ENCODE measurements around the gene LRRC43.

Gene LRRC43

DNA sequence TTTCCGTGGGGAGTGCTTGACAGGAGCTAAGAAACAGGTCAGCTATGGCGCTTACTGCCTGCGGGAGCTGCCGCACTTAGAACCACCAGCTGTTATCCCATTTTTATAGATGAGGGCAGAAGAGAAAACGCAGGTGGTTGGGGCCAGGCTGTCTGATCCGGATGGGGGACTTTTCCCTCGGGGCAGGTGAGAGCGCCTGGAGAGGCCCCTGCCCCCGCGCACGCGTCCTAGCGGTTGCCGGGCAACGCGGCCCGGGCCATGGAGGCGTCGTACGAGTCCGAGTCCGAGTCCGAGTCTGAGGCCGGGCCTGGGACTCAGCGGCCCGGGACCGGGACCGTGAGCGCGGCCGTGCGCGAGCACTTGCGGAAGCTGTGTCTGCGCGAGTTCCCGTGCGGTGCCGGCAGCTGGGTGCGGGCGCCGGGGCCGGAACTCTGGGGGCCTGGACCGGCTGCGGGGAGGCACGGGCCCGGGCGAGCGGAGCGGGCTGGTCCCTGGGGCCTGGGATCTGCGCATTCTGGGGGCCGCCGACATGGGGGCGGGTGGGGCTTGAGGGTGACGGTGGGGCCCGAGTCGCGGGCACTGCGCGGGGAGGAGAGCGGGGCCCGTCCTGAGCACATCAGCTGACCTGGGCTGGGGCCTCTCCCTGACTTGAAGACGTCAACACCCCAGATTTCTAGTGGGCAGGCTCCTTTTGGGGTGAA, at the start of gene LRRC43:
Gene LRRC43 (plus strand): TSS at position 237 of the 701 bp plus-strand sequence. CDS start 22 bp downstream, at position 259.
- H3K27me3 ChIP-seq (ENCODE audit: control insufficient read depth in 1 of 2, insufficient read depth in 2 of 2, low read length in 2 of 2) = no peaks in the 10 kb centered on the region
- peak within 1 kb of the TSS; percentile 43 to 54 for H3K4me3 ChIP-seq (ENCODE audit: low read depth in 1 of 2, low read length in 2 of 2)
- no peaks in the 10 kb centered on the region for H3K4me1 ChIP-seq (ENCODE audit: insufficient read depth, low read length)
- H3K9me3 ChIP-seq (ENCODE audit: low read length) = no peaks in the 10 kb centered on the region
- no peak within 1 kb of the TSS for H3K9ac ChIP-seq (ENCODE audit: low read length)
- H3K27ac ChIP-seq (ENCODE audit: low read depth, low read length) = no peak within 1 kb of the TSS
- no peaks in the 10 kb centered on the region for H3K36me3 ChIP-seq (ENCODE audit: insufficient read depth, low read length)

- Histone ChIP-seq H3K27ac (ENCODE audit: low read depth, low read length) (no peak overlapping the region), H3K4me1 (ENCODE audit: insufficient read depth, low read length) (peaks cover 4% of the 10 kb centered on the region), H3K27me3 (ENCODE audit: control insufficient read depth in 1 of 2, insufficient read depth in 2 of 2, low read length in 2 of 2) (no peaks in the 10 kb centered on the region), H3K36me3 (ENCODE audit: insufficient read depth, low read length) (peaks cover 84% of the 10 kb centered on the region), H3K4me3 (ENCODE audit: low read depth in 1 of 2, low read length in 2 of 2) (no peak overlapping the region), H3K9me3 (ENCODE audit: low read length) (no peaks in the 10 kb centered on the region), H3K9ac (ENCODE audit: low read length) (no peak overlapping the region)
These were observed 49.6 kb upstream of the LRRC43 start for GRCh38 chr12:122133192-122133950.

DNA sequence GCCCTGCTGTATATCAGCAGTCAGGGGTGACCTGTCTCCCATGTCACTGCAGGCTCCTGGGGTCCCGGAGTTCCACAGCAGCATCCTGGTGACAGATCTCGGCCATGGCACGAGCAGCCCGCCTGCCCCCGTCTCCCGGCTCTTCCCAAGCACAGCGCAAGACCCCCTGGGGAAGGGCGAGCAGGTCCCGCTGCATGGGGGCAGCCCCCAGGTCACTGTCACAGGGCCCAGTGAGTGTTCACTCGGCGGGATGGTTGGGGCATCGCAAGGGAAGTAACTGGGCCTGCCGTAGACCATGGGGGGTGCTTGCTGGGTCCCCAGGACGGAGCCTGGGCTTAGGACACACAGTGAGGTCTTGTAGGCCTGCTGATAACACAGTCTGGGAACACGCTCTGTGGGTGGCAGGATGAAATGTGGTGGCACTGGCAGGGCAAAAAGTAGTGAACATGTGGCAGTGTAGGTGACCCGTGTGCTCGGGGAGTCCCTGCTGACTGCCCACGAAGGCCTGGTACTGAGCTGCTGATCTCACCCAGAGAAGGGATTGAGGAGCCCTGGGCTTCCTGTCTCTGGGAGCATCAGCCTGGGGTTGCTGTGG, 47.4 kb upstream of the LRRC43 start:
- Histone ChIP-seq H3K4me3 (ENCODE audit: low read depth in 1 of 2, low read length in 2 of 2) (no peak overlapping the region), H3K36me3 (ENCODE audit: insufficient read depth, low read length) (peaks cover 78% of the 10 kb centered on the region), H3K27ac (ENCODE audit: low read depth, low read length) (no peak overlapping the region), H3K27me3 (ENCODE audit: control insufficient read depth in 1 of 2, insufficient read depth in 2 of 2, low read length in 2 of 2) (no peaks in the 10 kb centered on the region), H3K9ac (ENCODE audit: low read length) (no peak overlapping the region), H3K4me1 (ENCODE audit: insufficient read depth, low read length) (peaks cover 4% of the 10 kb centered on the region), H3K9me3 (ENCODE audit: low read length) (no peaks in the 10 kb centered on the region)

DNA sequence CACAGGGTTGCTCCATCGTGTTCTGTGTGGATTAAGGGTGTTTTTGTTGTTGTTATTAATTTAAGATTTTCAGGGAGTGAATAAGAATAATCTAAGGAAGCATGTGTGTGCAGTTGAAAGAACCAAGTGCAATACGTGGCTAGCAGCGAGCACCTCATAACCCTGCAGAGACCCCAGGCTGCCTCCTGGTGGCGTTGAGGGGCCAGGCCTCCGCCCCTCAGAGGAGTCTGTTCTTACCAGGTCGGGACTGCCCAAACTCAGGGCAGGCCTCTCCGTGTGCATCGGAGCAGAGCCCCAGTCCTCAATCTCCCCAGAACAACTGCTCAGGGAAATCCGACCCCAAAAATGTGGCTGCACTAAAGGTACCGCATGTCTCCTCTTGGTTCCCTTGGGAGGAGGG, 45.7 kb upstream of the LRRC43 start:
- no peaks in the 10 kb centered on the region for H3K9me3 ChIP-seq (ENCODE audit: low read length)
- H3K36me3 ChIP-seq (ENCODE audit: insufficient read depth, low read length) = peaks cover 79% of the 10 kb centered on the region
- no peak overlapping the region for H3K9ac ChIP-seq (ENCODE audit: low read length)
- no peak overlapping the region for H3K27ac ChIP-seq (ENCODE audit: low read depth, low read length)
- no peaks in the 10 kb centered on the region for H3K27me3 ChIP-seq (ENCODE audit: control insufficient read depth in 1 of 2, insufficient read depth in 2 of 2, low read length in 2 of 2)
- no peaks in the 10 kb centered on the region for H3K4me1 ChIP-seq (ENCODE audit: insufficient read depth, low read length)
- no peak overlapping the region for H3K4me3 ChIP-seq (ENCODE audit: low read depth in 1 of 2, low read length in 2 of 2)

GRCh38 chr12:122137681-122138080, 45.2 kb upstream of the LRRC43 start:
- Histone ChIP-seq H3K27me3 (ENCODE audit: control insufficient read depth in 1 of 2, insufficient read depth in 2 of 2, low read length in 2 of 2) (no peaks in the 10 kb centered on the region), H3K36me3 (ENCODE audit: insufficient read depth, low read length) (peaks cover 79% of the 10 kb centered on the region), H3K9ac (ENCODE audit: low read length) (no peak overlapping the region), H3K4me3 (ENCODE audit: low read depth in 1 of 2, low read length in 2 of 2) (no peak overlapping the region), H3K27ac (ENCODE audit: low read depth, low read length) (no peak overlapping the region), H3K4me1 (ENCODE audit: insufficient read depth, low read length) (no peaks in the 10 kb centered on the region), H3K9me3 (ENCODE audit: low read length) (no peaks in the 10 kb centered on the region)

GRCh38 chr12:122138181-122138580, 44.7 kb upstream of the LRRC43 start:
- Histone ChIP-seq H3K36me3 (ENCODE audit: insufficient read depth, low read length) (peaks cover 79% of the 10 kb centered on the region), H3K9me3 (ENCODE audit: low read length) (no peaks in the 10 kb centered on the region), H3K9ac (ENCODE audit: low read length) (no peak overlapping the region), H3K27me3 (ENCODE audit: control insufficient read depth in 1 of 2, insufficient read depth in 2 of 2, low read length in 2 of 2) (no peaks in the 10 kb centered on the region), H3K4me1 (ENCODE audit: insufficient read depth, low read length) (no peaks in the 10 kb centered on the region), H3K4me3 (ENCODE audit: low read depth in 1 of 2, low read length in 2 of 2) (no peak overlapping the region), H3K27ac (ENCODE audit: low read depth, low read length) (no peak overlapping the region)

DNA sequence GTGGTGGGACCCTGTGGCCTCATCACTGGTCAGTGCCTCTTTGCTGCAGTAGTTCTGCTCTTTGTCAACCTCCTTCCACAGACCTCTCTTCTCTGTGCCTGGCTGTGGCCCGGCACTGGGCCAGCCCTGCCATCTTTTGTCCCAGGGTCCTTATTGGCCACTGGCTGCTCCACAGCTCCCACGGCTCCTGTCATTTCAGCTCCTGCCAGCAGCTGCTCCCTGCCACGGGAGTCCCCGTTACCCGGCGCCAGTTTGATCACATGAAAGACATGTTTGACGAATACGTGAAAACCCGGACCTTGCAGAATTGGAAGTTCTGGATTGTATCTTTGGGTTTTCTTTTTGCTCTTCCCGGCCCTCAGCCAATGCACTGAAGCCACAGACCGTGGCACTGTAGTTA, 44.3 kb upstream of the LRRC43 start:
- peaks cover 76% of the 10 kb centered on the region for H3K36me3 ChIP-seq (ENCODE audit: insufficient read depth, low read length)
- no peak overlapping the region for H3K27ac ChIP-seq (ENCODE audit: low read depth, low read length)
- no peaks in the 10 kb centered on the region for H3K9me3 ChIP-seq (ENCODE audit: low read length)
- H3K4me1 ChIP-seq (ENCODE audit: insufficient read depth, low read length) = no peaks in the 10 kb centered on the region
- no peak overlapping the region for H3K4me3 ChIP-seq (ENCODE audit: low read depth in 1 of 2, low read length in 2 of 2)
- H3K9ac ChIP-seq (ENCODE audit: low read length) = no peak overlapping the region
- no peaks in the 10 kb centered on the region for H3K27me3 ChIP-seq (ENCODE audit: control insufficient read depth in 1 of 2, insufficient read depth in 2 of 2, low read length in 2 of 2)

GRCh38 chr12:122139266-122139665, 43.7 kb upstream of the LRRC43 start:
- Histone ChIP-seq H3K9me3 (ENCODE audit: low read length) (no peaks in the 10 kb centered on the region), H3K4me1 (ENCODE audit: insufficient read depth, low read length) (no peaks in the 10 kb centered on the region), H3K36me3 (ENCODE audit: insufficient read depth, low read length) (peaks cover 72% of the 10 kb centered on the region), H3K4me3 (ENCODE audit: low read depth in 1 of 2, low read length in 2 of 2) (no peak overlapping the region), H3K27ac (ENCODE audit: low read depth, low read length) (no peak overlapping the region), H3K27me3 (ENCODE audit: control insufficient read depth in 1 of 2, insufficient read depth in 2 of 2, low read length in 2 of 2) (no peaks in the 10 kb centered on the region), H3K9ac (ENCODE audit: low read length) (no peak overlapping the region)

- Histone ChIP-seq H3K27me3 (ENCODE audit: control insufficient read depth in 1 of 2, insufficient read depth in 2 of 2, low read length in 2 of 2) (no peaks in the 10 kb centered on the region), H3K27ac (ENCODE audit: low read depth, low read length) (no peak overlapping the region), H3K4me3 (ENCODE audit: low read depth in 1 of 2, low read length in 2 of 2) (no peak overlapping the region), H3K4me1 (ENCODE audit: insufficient read depth, low read length) (no peaks in the 10 kb centered on the region), H3K9ac (ENCODE audit: low read length) (no peak overlapping the region), H3K36me3 (ENCODE audit: insufficient read depth, low read length) (peaks cover 69% of the 10 kb centered on the region), H3K9me3 (ENCODE audit: low read length) (no peaks in the 10 kb centered on the region)
These were observed 43.0 kb upstream of the LRRC43 start for GRCh38 chr12:122139941-122140340.

GRCh38 chr12:122140467-122141257, 42.3 kb upstream of the LRRC43 start:
- H3K4me1 ChIP-seq (ENCODE audit: insufficient read depth, low read length) = no peaks in the 10 kb centered on the region
- no peaks in the 10 kb centered on the region for H3K9me3 ChIP-seq (ENCODE audit: low read length)
- peaks cover 62% of the 10 kb centered on the region for H3K36me3 ChIP-seq (ENCODE audit: insufficient read depth, low read length)
- H3K4me3 ChIP-seq (ENCODE audit: low read depth in 1 of 2, low read length in 2 of 2) = no peak overlapping the region
- no peak overlapping the region for H3K9ac ChIP-seq (ENCODE audit: low read length)
- H3K27me3 ChIP-seq (ENCODE audit: control insufficient read depth in 1 of 2, insufficient read depth in 2 of 2, low read length in 2 of 2) = no peaks in the 10 kb centered on the region
- H3K27ac ChIP-seq (ENCODE audit: low read depth, low read length) = no peak overlapping the region

All from muscle layer of colon (tissue), 2 donors.